Spleen (tissue), 11 donors: ENCODE data around the gene ZNF705A. TPM values are rescaled to one million over a fixed set of nuclear protein-coding genes. Genes with fewer than 3 reads are reported as not detected.
A peak's percentile ranks its signal among the peaks of the same experiment; 100 is the strongest.
"Not testable (repeated sequence)": the region's sequence is repeated elsewhere in the genome, so short reads cannot be mapped to it uniquely, and the experiment has no call there.

Experiments used
- DNase-seq: peaks from one replicate; pipeline ENCODE4 v3.0.0-alpha.2; 2020
- H3K27ac ChIP-seq, 8 donors: fragments of 200-600 bp; sonication (generic) in 7 of 8; 1 replicate in 4 of 8; 2 replicates in 4 of 8; pipeline versions ENCODE4 v1.5.0 to v1.8.0; 2016 to 2021; ENCODE audit warnings: inconsistent platforms in 4 of 8, mild to moderate bottlenecking in 4 of 8, moderate library complexity in 1 of 8
- H3K27me3 ChIP-seq, 7 donors: fragments of 200-600 bp; sonication (generic) in 6 of 7; replicated peaks in 1 of 7; 1 replicate in 4 of 7; 2 replicates in 3 of 7; pipeline versions ENCODE4 v1.5.0 to v1.8.0; 2016 to 2021; ENCODE audit warnings: inconsistent platforms in 3 of 7, mild to moderate bottlenecking in 1 of 7
- H3K36me3 ChIP-seq, 6 donors: fragments of 200-600 bp; sonication (generic) in 5 of 6; 1 replicate in 4 of 6; 2 replicates in 2 of 6; pipeline versions ENCODE4 v1.5.0 to v1.8.0; 2016 to 2021; ENCODE audit warnings: inconsistent platforms in 2 of 6
- H3K4me1 ChIP-seq, 6 donors: fragments of 200-600 bp; sonication (generic) in 5 of 6; 1 replicate in 3 of 6; 2 replicates in 3 of 6; pipeline versions ENCODE4 v1.5.0 to v1.8.0; 2016 to 2021; ENCODE audit warnings: inconsistent platforms in 3 of 6
- H3K4me3 ChIP-seq, 8 donors: fragments of 200-600 bp; sonication (generic) in 7 of 8; 1 replicate in 4 of 8; 2 replicates in 4 of 8; pipeline versions ENCODE4 v1.5.0 to v1.8.0; 2016 to 2021; ENCODE audit warnings: inconsistent platforms in 4 of 8, mild to moderate bottlenecking in 4 of 8, moderate library complexity in 2 of 8
- H3K9me3 ChIP-seq, 8 donors: fragments of 200-600 bp; sonication (generic) in 7 of 8; 1 replicate in 4 of 8; 2 replicates in 4 of 8; pipeline versions ENCODE4 v1.5.0 to v1.8.0; 2016 to 2021; ENCODE audit warnings: inconsistent platforms in 4 of 8
- CTCF ChIP-seq, 11 experiments: fragments of 200-600 bp in 7 of 11; fragments of 450-650 bp in 4 of 11; sonication (generic) in 4 of 11; IDR thresholded peaks in 8 of 11; conservative IDR thresholded peaks in 3 of 11; 1 replicate in 7 of 11; 2 replicates in 4 of 11; pipeline versions ENCODE4 v1.4.0 to v1.8.0; 2016 to 2021; ENCODE audit warnings: antibody characterized with exemption in 11 of 11, inconsistent platforms in 4 of 11, mild to moderate bottlenecking in 1 of 11
- POLR2A ChIP-seq, 3 donors: fragments of 450-650 bp; IDR thresholded peaks; one replicate each; pipeline ENCODE4 v1.5.1; 2017; ENCODE audit warnings: antibody characterized with exemption in 3 of 3, mild to moderate bottlenecking in 1 of 3
- POLR2AphosphoS5 ChIP-seq, 3 donors: sonication (generic); formaldehyde crosslinking; IDR thresholded peaks; one replicate each; pipeline ENCODE4 v1.5.1; 2017; ENCODE audit warnings: antibody characterized with exemption in 3 of 3
- WGBS, 5 donors: extraction: QIAGEN DNeasy Blood & Tissue Kit in 3 of 5; methylation state at CpG; one replicate each; pipeline versions ENCODE4 v1.1.5 to v1.1.7; 2013 to 2018; 5-methylcytosine and 5-hydroxymethylcytosine counted together
- intact Hi-C: fragments of 100-400 bp; cut with DNase I; formaldehyde crosslinking; loops from one replicate; pipeline ENCODE4 v1.15.0; 2023; ENCODE audit warnings: low total_unique reads
- polyA plus RNA-seq, 3 donors: library from polyadenylated mRNA; stranded (reverse); fragments of 200-250 nt; gene quantifications; one replicate each; pipeline ENCODE4 v1.2.1, GENCODE V29; 2013
- total RNA-seq, 7 donors: library from RNA; depleted of rRNA in 3 of 7; stranded (reverse); fragments of >200 nt in 3 of 7; fragmentation: NEBNext Ultra II Directional in 4 of 7; extraction: Animal tissue kit (Norgen Biotek cat#: 25700) in 4 of 7; gene quantifications; one replicate each; pipeline versions ENCODE4 v1.1.0 to v1.2.1, GENCODE V29; 2016 to 2021
- donor health status: healthy with polysubstance abuse.
- donor health status: DM: no; HTN: no; CAD: no; lungs with moderate emphysema.
- donor health status: DM: no; HTN: no; CAD: no.
- donor health status: Bipolar disorder and iron deficiency.
- donor health status: healthy.
- donor health status: DM: no; HTN: no; CAD: no.
- donor health status: DM: yes; HTN: yes; CAD: no.

ZNF705A gene
- total and polyA plus RNA-seq, 10 donors: 0.19 TPM; not detected in 9

GRCh38 chr12:8226355-8226754 is 69.5 kb downstream of the ZNF705A start:
- DNase-seq: no peak
- WGBS, 5 donors: 87 to 93% (median 92%) methylated on average over 8 of the region's 8 CpGs
- no peak overlapping the region for H3K4me3 ChIP-seq
- peaks cover 0 to 15% (median 0%) of the 10 kb centered on the region in 6 donors for H3K4me1 ChIP-seq
- no peak overlapping the region for H3K27ac ChIP-seq
- intact Hi-C loops: no loop called here
- no peak for TF ChIP-seq CTCF (IDR thresholded peaks at IDR 0.05 in 8 of 11, conservative IDR thresholded peaks at IDR 0.05 in 3 of 11)
- TF ChIP-seq POLR2A (IDR thresholded peaks at IDR 0.05): no peak
- H3K27me3 ChIP-seq: peaks cover 0 to 9% (median 0%) of the 10 kb centered on the region in 7 donors
- H3K36me3 ChIP-seq: no peaks in the 10 kb centered on the region
- no peaks in the 10 kb centered on the region for H3K9me3 ChIP-seq

- peak within 1 kb of the TSS in 1 of 8 donors; percentile 61 for H3K27ac ChIP-seq
- DNase-seq, H3K27me3 ChIP-seq, H3K9me3 ChIP-seq, intact Hi-C loops, H3K36me3 ChIP-seq: not testable (repeated sequence)
- H3K4me3 ChIP-seq: peak within 1 kb of the TSS; percentile 11 to 65 (median 22)
- peak in 1 of 3 donors; percentile 12 for TF ChIP-seq POLR2AphosphoS5 (IDR thresholded peaks at IDR 0.05)
- H3K4me1 ChIP-seq: peaks cover 0 to 19% (median 3%) of the 10 kb centered on the region in 6 donors
- WGBS, 5 donors: 25 to 67% (median 43%) methylated on average over 16 to 22 of the region's 22 CpGs
Observed at GRCh38 chr12:8226992-8227731, 70.3 kb downstream of the ZNF705A start, which contains the start of gene FAM90A1. TSS of gene FAM90A1 (minus strand) at chr12:8227618. CDS start at chr12:8224832, 2,786 bp downstream.

- Histone ChIP-seq H3K27ac (peak overlapping the region in 1 of 8 donors; percentile 61), H3K4me3 (peak overlapping the region; percentile 11 to 65 (median 22)), H3K4me1 (peaks cover 0 to 19% (median 3%) of the 10 kb centered on the region in 6 donors)
- WGBS, 5 donors: 21 to 62% (median 29%) methylated on average over 4 to 7 of the region's 7 CpGs
- H3K27me3 ChIP-seq, H3K9me3 ChIP-seq, intact Hi-C loops, H3K36me3 ChIP-seq, DNase-seq: not testable (repeated sequence)
Observed at GRCh38 chr12:8227732-8228077, 70.9 kb downstream of the ZNF705A start.

DNA sequence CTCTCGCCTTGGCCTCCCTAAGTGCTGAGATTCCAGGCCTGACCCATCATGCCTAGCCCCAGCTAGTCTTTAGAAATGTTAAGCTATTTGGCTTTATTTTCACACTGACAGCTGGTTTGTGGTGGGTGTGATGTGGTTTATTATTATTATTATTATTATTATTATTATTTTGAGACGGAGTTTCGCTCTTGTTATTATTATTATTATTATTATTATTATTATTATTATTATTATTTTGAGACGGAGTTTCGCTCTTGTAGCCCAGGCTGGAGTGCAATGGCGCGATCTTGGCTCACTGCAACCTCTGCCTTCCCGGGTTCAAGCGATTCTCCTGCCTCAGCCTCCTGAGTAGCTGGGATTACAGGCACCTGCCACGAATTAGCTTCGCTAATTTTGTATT is 71.8 kb downstream of the ZNF705A start:
- DNase-seq, H3K27ac ChIP-seq, intact Hi-C loops, H3K36me3 ChIP-seq, H3K27me3 ChIP-seq, H3K4me3 ChIP-seq, H3K9me3 ChIP-seq: not testable (repeated sequence)
- 92 to 98% (median 94%) methylated on average over 10 to 11 of the region's 11 CpGs for WGBS, 5 donors
- peaks cover 0 to 19% (median 3%) of the 10 kb centered on the region in 6 donors for H3K4me1 ChIP-seq

- H3K36me3 ChIP-seq, DNase-seq, H3K4me3 ChIP-seq, H3K9me3 ChIP-seq, H3K27ac ChIP-seq, H3K27me3 ChIP-seq, intact Hi-C loops: not testable (repeated sequence)
- H3K4me1 ChIP-seq: peaks cover 0 to 19% (median 3%) of the 10 kb centered on the region in 6 donors
- WGBS, 5 donors: 56 to 67% (median 62%) methylated on average over 5 to 7 of the region's 7 CpGs
Observed at GRCh38 chr12:8229486-8229885, 72.7 kb downstream of the ZNF705A start.

Other genes starting within 250 kb of the ZNF705A start
- gene SLC2A3, start 220.8 kb upstream of the ZNF705A start, total RNA-seq: 100 to 1,000 TPM in 6 of 7 donors, 10 to 100 TPM in 1; 74.6 to 869 (median 213) TPM
- gene SLC2A3, start 220.8 kb upstream of the ZNF705A start, polyA plus RNA-seq: 10 to 100 TPM; 10.7 to 16.5 (median 14.6) TPM
- gene FOXJ2, start 124.3 kb upstream of the ZNF705A start, total RNA-seq: 10 to 100 TPM; 15.5 to 20.9 (median 18.4) TPM
- gene FOXJ2, start 124.3 kb upstream of the ZNF705A start, polyA plus RNA-seq: 1 to 10 TPM; 3.7 to 6.5 (median 5.6) TPM
- gene C3AR1, start 90.7 kb upstream of the ZNF705A start, total RNA-seq: 10 to 100 TPM; 22.2 to 43.6 (median 36.6) TPM
- 1 to 10 TPM; 6.9 to 9.8 (median 7.9) TPM for gene C3AR1, start 90.7 kb upstream of the ZNF705A start, polyA plus RNA-seq
- 10 to 100 TPM; 33.4 to 46.6 (median 36.6) TPM for gene NECAP1, start 74.7 kb upstream of the ZNF705A start, total RNA-seq
- gene NECAP1, start 74.7 kb upstream of the ZNF705A start, polyA plus RNA-seq: 10 to 100 TPM; 13.9 to 22.8 (median 15.4) TPM
- gene CLEC4A, start 33.4 kb upstream of the ZNF705A start, total RNA-seq: 10 to 100 TPM in 2 of 7 donors, 1 to 10 TPM in 5; 5.2 to 19.6 (median 8.2) TPM
- 10 to 100 TPM in 2 of 3 donors, 1 to 10 TPM in 1; 8.4 to 15.3 (median 10.3) TPM for gene CLEC4A, start 33.4 kb upstream of the ZNF705A start, polyA plus RNA-seq
- gene FAM90A1, start 70.6 kb downstream of the ZNF705A start, total RNA-seq: under 1 TPM in 5 of 7 donors, not detected in 2; 0.14 to 0.73 (median 0.19) TPM
- under 1 TPM; 0.20 to 0.35 (median 0.32) TPM for gene FAM90A1, start 70.6 kb downstream of the ZNF705A start, polyA plus RNA-seq